HepG2 (cell line): ENCODE results near the gene DIRAS1. TPM values are rescaled to one million over a fixed set of nuclear protein-coding genes. Genes with fewer than 3 reads are reported as not detected.

ENCODE experiments used
- ATAC-seq: fragments of 200-7000 bp; cut with Tn5 transposase; 3 replicates; pipeline ENCODE4 v1.9.1; 2020; ENCODE audit warnings: mild to moderate bottlenecking, moderate library complexity
- BruUV-seq: library from RNA; stranded (reverse); fragments of 400-500 nt; replicated peaks from 2 replicates; lab custom pipeline; 2021; lab: Mats Ljungman, UMichigan
- CTCF ChIA-PET: fragments of 300-600 bp; formaldehyde crosslinking; extraction: SDS; loops from one replicate; lab custom pipeline; 2021; ENCODE audit warnings: low total read pairs, inconsistent platforms, low intra/inter-chr PET ratio; lab: Yijun Ruan, JAX
- POLR2A ChIA-PET: fragments of 350-600 bp; sonication (Branson Sonifier 250); formaldehyde crosslinking; loops from one replicate; lab custom pipeline; 2020; ENCODE audit warnings: antibody characterized with exemption, inconsistent platforms; lab: Yijun Ruan, JAX
- DNase-seq: peaks from one replicate; pipeline ENCODE4 v3.0.0-alpha.2; 2015; ENCODE audit warnings: low spot score
- FAIRE-seq: peaks from 3 replicates; lab custom pipeline; 2011; peaks lifted over from hg19 to GRCh38; lab: Jason Lieb, UNC
- H2AFZ ChIP-seq: one replicate; pipeline ENCODE4 v1.6.1; 2011; ENCODE audit warnings: low read length, inconsistent platforms
- H3K27ac ChIP-seq: fragments of 300-600 bp; 3 replicates; pipeline ENCODE4 v1.8.0; 2011; ENCODE audit warnings: mixed run types, mild to moderate bottlenecking, mixed read lengths, low read length, inconsistent platforms; ENCODE audit not compliant: insufficient read depth; ENCODE audit errors: extremely low read length
- H3K27me3 ChIP-seq, 2 experiments: fragments of 200-600 bp in 1 of 2; 2 replicates in 1 of 2; 3 replicates in 1 of 2; pipeline versions ENCODE4 v1.6.0 to v1.8.0; 2011; ENCODE audit warnings: low read length in 2 of 2, mild to moderate bottlenecking in 2 of 2, moderate library complexity in 2 of 2, inconsistent platforms in 1 of 2; ENCODE audit not compliant: insufficient read depth in 2 of 2, control insufficient read depth in 1 of 2
- H3K36me3 ChIP-seq, 2 experiments: fragments of 200-600 bp in 1 of 2; replicated peaks in 1 of 2; 2 replicates in 1 of 2; 3 replicates in 1 of 2; pipeline versions ENCODE4 v1.5.1 to v1.8.0; 2011; ENCODE audit warnings: low read length in 2 of 2, inconsistent platforms in 1 of 2; ENCODE audit not compliant: insufficient read depth in 2 of 2, control insufficient read depth in 1 of 2
- H3K4me1 ChIP-seq: 2 replicates; pipeline ENCODE4 v1.5.1; 2012; ENCODE audit warnings: low read length, inconsistent platforms; ENCODE audit not compliant: insufficient read depth
- H3K4me2 ChIP-seq: 2 replicates; pipeline ENCODE4 v1.6.0; 2011; ENCODE audit warnings: low read depth, low read length, inconsistent platforms
- H3K4me3 ChIP-seq, 3 experiments: fragments of 200-600 bp in 1 of 3; sonication (generic), shearing (Covaris generic) in 1 of 3; replicated peaks in 1 of 3; 2 replicates each; pipeline ENCODE4 v1.5.1; 2011 to 2016; ENCODE audit warnings: low read length in 3 of 3, inconsistent platforms in 2 of 3, low read depth in 2 of 3, mild to moderate bottlenecking in 2 of 3, control low read depth in 1 of 3, mixed read lengths in 1 of 3; ENCODE audit not compliant: insufficient read depth in 1 of 3
- H3K79me2 ChIP-seq: one replicate; pipeline ENCODE4 v1.6.1; 2011; ENCODE audit warnings: low read length, inconsistent platforms; ENCODE audit not compliant: insufficient read depth
- H3K9ac ChIP-seq: 2 replicates; pipeline ENCODE4 v1.6.0; 2011; ENCODE audit warnings: mild to moderate bottlenecking, low read depth, low read length, inconsistent platforms; ENCODE audit not compliant: insufficient read depth
- H3K9me3 ChIP-seq: 2 replicates; pipeline ENCODE4 v1.5.1; 2012; ENCODE audit warnings: mild to moderate bottlenecking, low read length
- H4K20me1 ChIP-seq: 2 replicates; pipeline ENCODE4 v1.6.0; 2011; ENCODE audit warnings: inconsistent platforms, mild to moderate bottlenecking, low read length, moderate library complexity; ENCODE audit not compliant: insufficient read depth
- FOSL1 ChIP-seq: sonication (generic); formaldehyde crosslinking; IDR thresholded peaks from 2 replicates; pipeline ENCODE4 v1.9.0; 2021; ENCODE audit warnings: missing genetic modification reagents, borderline replicate concordance
- FOXA3 ChIP-seq: IDR thresholded peaks from 2 replicates; pipeline ENCODE4 v1.6.1; 2016; ENCODE audit warnings: missing genetic modification reagents, missing compliant biosample characterization
- RFXAP ChIP-seq: sonication (generic); formaldehyde crosslinking; IDR thresholded peaks from 2 replicates; pipeline ENCODE4 v1.4.0; 2020; ENCODE audit warnings: missing genetic modification reagents, borderline replicate concordance
- SP1 ChIP-seq, 2 experiments: fragments of 450-650 bp in 1 of 2; sonication (generic) in 1 of 2; formaldehyde crosslinking in 1 of 2; IDR thresholded peaks; 2 replicates each; pipeline versions ENCODE4 v1.4.0 to v1.6.1; 2016 to 2020; ENCODE audit warnings: missing genetic modification reagents in 1 of 2
- TOPORS ChIP-seq: sonication (generic); formaldehyde crosslinking; IDR thresholded peaks from 2 replicates; pipeline ENCODE4 v1.8.0; 2023; ENCODE audit warnings: mild to moderate bottlenecking, missing genetic modification reagents
- ZNF33A ChIP-seq: sonication (generic); formaldehyde crosslinking; IDR thresholded peaks from 2 replicates; pipeline ENCODE4 v1.5.1; 2020; ENCODE audit warnings: missing genetic modification reagents, mild to moderate bottlenecking, moderate library complexity, borderline replicate concordance
- ZNF709 ChIP-seq: sonication (generic); formaldehyde crosslinking; IDR thresholded peaks from 2 replicates; pipeline ENCODE4 v1.5.0; 2020; ENCODE audit warnings: mild to moderate bottlenecking, missing genetic modification reagents
- ZNF75D ChIP-seq: sonication (generic); formaldehyde crosslinking; IDR thresholded peaks from 2 replicates; pipeline ENCODE4 v1.8.1; 2023; ENCODE audit warnings: missing genetic modification reagents, mild to moderate bottlenecking, borderline replicate concordance
- ZNF816 ChIP-seq: sonication (generic); formaldehyde crosslinking; IDR thresholded peaks from 2 replicates; pipeline ENCODE4 v1.8.0; 2022; ENCODE audit warnings: missing genetic modification reagents, mild to moderate bottlenecking, borderline replicate concordance
- WGBS: methylation state at CpG from one replicate; pipeline ENCODE4 v1.1.6; 2017; ENCODE audit warnings: low lambda C conversion rate; 5-methylcytosine and 5-hydroxymethylcytosine counted together
- in situ Hi-C: cut with HindIII; loops from 2 replicates; pipeline ENCODE4 v1.10.0; 2017; ENCODE audit warnings: low pct_unique_long_range_greater_than_20kb; ENCODE audit not compliant: extremely low pct_ligation_motif_present
- intact Hi-C: fragments of 100-400 bp; cut with micrococcal nuclease; formaldehyde crosslinking; loops from one replicate; pipeline ENCODE4 v1.10.0; 2022; ENCODE audit not compliant: unreplicated experiment
- polyA plus RNA-seq, 8 experiments: library from polyadenylated mRNA; depleted of rRNA in 3 of 8; stranded (reverse) in 7 of 8; unstranded in 1 of 8; fragments of >200 nt; fragmentation: Illumina TruSeq in 4 of 8; extraction: Trizol in 4 of 8; gene quantifications; 2 replicates each; pipeline versions ENCODE4 v1.2.1 to v1.2.3, GENCODE V29; 2011 to 2016; ENCODE audit warnings: low read depth in 4 of 8, missing spikeins in 1 of 8, mixed read lengths in 1 of 8; ENCODE audit not compliant: insufficient read depth in 1 of 8
- total RNA-seq, 5 experiments: library from RNA; depleted of rRNA; stranded (reverse); fragments of >200 nt; fragmentation: Illumina TruSeq; extraction: Trizol; gene quantifications; 2 replicates each; pipeline ENCODE4 v1.2.3, GENCODE V29; 2016; ENCODE audit warnings: low read depth in 1 of 5
- TF ChIP-seq, protein P1 (sequence below): sonication (generic); formaldehyde crosslinking; IDR thresholded peaks from 2 replicates; pipeline ENCODE4 v1.5.0; 2020; ENCODE audit warnings: mild to moderate bottlenecking, missing genetic modification reagents, borderline replicate concordance

Gene DIRAS1
- total and polyA plus RNA-seq, 2 of the 13 experiments (the other 11 are each of a cell fraction or from before 2014, with no cell fraction given): 0.97 to 1.8 TPM

DNA sequence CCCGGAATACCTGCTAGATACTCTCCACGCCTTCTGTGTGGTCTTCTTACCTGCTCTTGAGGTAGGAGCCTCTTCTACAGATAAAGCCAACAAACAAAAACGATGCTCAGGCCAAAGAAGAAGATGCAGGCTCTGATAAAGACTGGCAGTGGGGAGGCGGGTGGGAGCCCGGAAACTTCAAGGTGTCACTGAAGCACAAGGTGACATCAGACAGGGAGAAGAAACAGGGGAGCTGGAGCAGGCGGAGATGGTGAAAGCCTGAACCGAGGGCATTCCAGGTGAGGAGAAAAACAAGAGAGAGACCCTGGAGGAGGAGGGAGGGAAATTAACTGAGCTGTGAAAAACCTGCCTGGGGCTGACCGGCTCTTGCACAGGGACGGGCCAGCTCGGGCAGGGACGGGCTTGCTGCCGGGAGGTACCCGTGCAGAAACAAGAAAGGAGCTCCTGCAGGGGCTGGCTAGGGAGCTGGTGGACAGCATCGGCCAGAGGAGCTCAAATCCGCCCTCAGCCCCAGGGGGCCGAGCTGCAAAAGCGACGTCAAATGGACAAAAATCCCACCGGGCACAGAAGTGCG, 37.7 kb downstream of the DIRAS1 start:
- 81% methylated on average over 20 of the region's 20 CpGs for WGBS
- TF ChIP-seq SP1 (IDR thresholded peaks at IDR 0.05) (no peak), SP1 (CRISPR knock-in tag; IDR thresholded peaks at IDR 0.05) (no peak), FOXA3 (CRISPR knock-in tag) (no peak), ZNF709 (no peak), ZNF33A (CRISPR knock-in tag) (no peak), ZNF816 (CRISPR knock-in tag) (no peak), TOPORS (CRISPR knock-in tag) (no peak), ZNF75D (CRISPR knock-in tag) (no peak), FOSL1 (CRISPR knock-in tag) (no peak), RFXAP (no peak)
- TF ChIP-seq, protein P1, sequence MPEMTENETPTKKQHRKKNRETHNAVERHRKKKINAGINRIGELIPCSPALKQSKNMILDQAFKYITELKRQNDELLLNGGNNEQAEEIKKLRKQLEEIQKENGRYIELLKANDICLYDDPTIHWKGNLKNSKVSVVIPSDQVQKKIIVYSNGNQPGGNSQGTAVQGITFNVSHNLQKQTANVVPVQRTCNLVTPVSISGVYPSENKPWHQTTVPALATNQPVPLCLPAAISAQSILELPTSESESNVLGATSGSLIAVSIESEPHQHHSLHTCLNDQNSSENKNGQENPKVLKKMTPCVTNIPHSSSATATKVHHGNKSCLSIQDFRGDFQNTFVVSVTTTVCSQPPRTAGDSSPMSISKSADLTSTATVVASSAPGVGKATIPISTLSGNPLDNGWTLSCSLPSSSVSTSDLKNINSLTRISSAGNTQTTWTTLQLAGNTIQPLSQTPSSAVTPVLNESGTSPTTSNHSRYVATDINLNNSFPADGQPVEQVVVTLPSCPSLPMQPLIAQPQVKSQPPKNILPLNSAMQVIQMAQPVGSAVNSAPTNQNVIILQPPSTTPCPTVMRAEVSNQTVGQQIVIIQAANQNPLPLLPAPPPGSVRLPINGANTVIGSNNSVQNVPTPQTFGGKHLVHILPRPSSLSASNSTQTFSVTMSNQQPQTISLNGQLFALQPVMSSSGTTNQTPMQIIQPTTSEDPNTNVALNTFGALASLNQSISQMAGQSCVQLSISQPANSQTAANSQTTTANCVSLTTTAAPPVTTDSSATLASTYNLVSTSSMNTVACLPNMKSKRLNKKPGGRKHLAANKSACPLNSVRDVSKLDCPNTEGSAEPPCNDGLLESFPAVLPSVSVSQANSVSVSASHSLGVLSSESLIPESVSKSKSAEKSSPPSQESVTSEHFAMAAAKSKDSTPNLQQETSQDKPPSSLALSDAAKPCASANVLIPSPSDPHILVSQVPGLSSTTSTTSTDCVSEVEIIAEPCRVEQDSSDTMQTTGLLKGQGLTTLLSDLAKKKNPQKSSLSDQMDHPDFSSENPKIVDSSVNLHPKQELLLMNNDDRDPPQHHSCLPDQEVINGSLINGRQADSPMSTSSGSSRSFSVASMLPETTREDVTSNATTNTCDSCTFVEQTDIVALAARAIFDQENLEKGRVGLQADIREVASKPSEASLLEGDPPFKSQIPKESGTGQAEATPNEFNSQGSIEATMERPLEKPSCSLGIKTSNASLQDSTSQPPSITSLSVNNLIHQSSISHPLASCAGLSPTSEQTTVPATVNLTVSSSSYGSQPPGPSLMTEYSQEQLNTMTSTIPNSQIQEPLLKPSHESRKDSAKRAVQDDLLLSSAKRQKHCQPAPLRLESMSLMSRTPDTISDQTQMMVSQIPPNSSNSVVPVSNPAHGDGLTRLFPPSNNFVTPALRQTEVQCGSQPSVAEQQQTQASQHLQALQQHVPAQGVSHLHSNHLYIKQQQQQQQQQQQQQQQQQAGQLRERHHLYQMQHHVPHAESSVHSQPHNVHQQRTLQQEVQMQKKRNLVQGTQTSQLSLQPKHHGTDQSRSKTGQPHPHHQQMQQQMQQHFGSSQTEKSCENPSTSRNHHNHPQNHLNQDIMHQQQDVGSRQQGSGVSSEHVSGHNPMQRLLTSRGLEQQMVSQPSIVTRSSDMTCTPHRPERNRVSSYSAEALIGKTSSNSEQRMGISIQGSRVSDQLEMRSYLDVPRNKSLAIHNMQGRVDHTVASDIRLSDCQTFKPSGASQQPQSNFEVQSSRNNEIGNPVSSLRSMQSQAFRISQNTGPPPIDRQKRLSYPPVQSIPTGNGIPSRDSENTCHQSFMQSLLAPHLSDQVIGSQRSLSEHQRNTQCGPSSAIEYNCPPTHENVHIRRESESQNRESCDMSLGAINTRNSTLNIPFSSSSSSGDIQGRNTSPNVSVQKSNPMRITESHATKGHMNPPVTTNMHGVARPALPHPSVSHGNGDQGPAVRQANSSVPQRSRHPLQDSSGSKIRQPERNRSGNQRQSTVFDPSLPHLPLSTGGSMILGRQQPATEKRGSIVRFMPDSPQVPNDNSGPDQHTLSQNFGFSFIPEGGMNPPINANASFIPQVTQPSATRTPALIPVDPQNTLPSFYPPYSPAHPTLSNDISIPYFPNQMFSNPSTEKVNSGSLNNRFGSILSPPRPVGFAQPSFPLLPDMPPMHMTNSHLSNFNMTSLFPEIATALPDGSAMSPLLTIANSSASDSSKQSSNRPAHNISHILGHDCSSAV (CRISPR knock-in tag): no peak
- ATAC-seq: no peak
- BruUV-seq: no TSS peak
- Histone ChIP-seq H4K20me1 (no peaks in the 10 kb centered on the region), H3K4me1 (peaks cover 31% of the 10 kb centered on the region), H2AFZ (no peak overlapping the region), H3K79me2 (no peaks in the 10 kb centered on the region), H3K9ac (no peak overlapping the region), H3K4me3 (no peak overlapping the region), H3K27me3 (no peaks in the 10 kb centered on the region), H3K9me3 (no peaks in the 10 kb centered on the region), H3K36me3 (no peaks in the 10 kb centered on the region), H3K27ac (no peak overlapping the region), H3K4me2 (no peak overlapping the region)
- in situ Hi-C loops (no loop called here), intact Hi-C loops (no loop called here)
- ChIA-PET CTCF (no interaction called here), POLR2A (no interaction called here)
- DNase-seq: no peak
- FAIRE-seq: no peak
